Kidney (tissue), 14 donors: Measurements from ENCODE around the gene BBOX1. TPM values are rescaled to one million over a fixed set of nuclear protein-coding genes. Genes with fewer than 3 reads are reported as not detected.

ENCODE experiments used
- DNase-seq, 5 donors: peaks; one replicate each; pipeline ENCODE4 v3.0.0-alpha.2; 2013 to 2020
- FAIRE-seq: peaks from 2 replicates; lab custom pipeline; 2012; peaks lifted over from hg19 to GRCh38; lab: Jason Lieb, UNC
- H3K27ac ChIP-seq, 2 donors: one replicate each; pipeline ENCODE4 v1.7.0; 2013; ENCODE audit warnings: low read depth in 2 of 2, low read length in 2 of 2, inconsistent platforms in 1 of 2
- H3K27me3 ChIP-seq: one replicate; pipeline ENCODE4 v1.7.1; 2013; ENCODE audit warnings: low read length, inconsistent platforms; ENCODE audit not compliant: control insufficient read depth, insufficient read depth
- H3K36me3 ChIP-seq, 3 donors: one replicate each; pipeline versions ENCODE4 v1.7.0 to v1.7.1; 2013; ENCODE audit warnings: low read length in 3 of 3, control low read depth in 1 of 3, inconsistent platforms in 1 of 3; ENCODE audit not compliant: insufficient read depth in 3 of 3, control insufficient read depth in 2 of 3
- H3K4me1 ChIP-seq, 3 donors: one replicate each; pipeline versions ENCODE4 v1.7.0 to v1.7.1; 2013; ENCODE audit warnings: low read length in 3 of 3, inconsistent platforms in 1 of 3, low read depth in 1 of 3; ENCODE audit not compliant: control insufficient read depth in 2 of 3, insufficient read depth in 2 of 3
- H3K4me3 ChIP-seq, 3 donors: one replicate each; pipeline versions ENCODE4 v1.7.0 to v1.8.1; 2013; ENCODE audit warnings: low read length in 3 of 3, control low read depth in 1 of 3, inconsistent platforms in 1 of 3
- H3K9ac ChIP-seq, 3 donors: one replicate each; pipeline versions ENCODE4 v1.7.0 to v1.7.1; 2013; ENCODE audit warnings: low read length in 3 of 3, control low read depth in 1 of 3, inconsistent platforms in 1 of 3
- H3K9me3 ChIP-seq, 3 donors: one replicate each; pipeline versions ENCODE4 v1.7.0 to v1.7.1; 2013; ENCODE audit warnings: low read length in 3 of 3, control low read depth in 1 of 3, inconsistent platforms in 1 of 3; ENCODE audit not compliant: control insufficient read depth in 2 of 3, insufficient read depth in 1 of 3
- intact Hi-C: fragments of 100-400 bp; cut with DNase I; formaldehyde crosslinking; loops from one replicate; pipeline ENCODE4 v1.11.1; 2022
- polyA plus RNA-seq: library from polyadenylated mRNA; stranded (reverse); fragments of 350-450 nt; fragmentation: Illumina TruSeq; extraction: RNeasy Lipid Tissue Mini Kit (QIAGEN cat#74804); gene quantifications from one replicate; pipeline ENCODE4 v1.2.3, GENCODE V29; 2014; ENCODE audit warnings: low read depth, low replicate concordance; ENCODE audit not compliant: insufficient read depth
- total RNA-seq: library from RNA; stranded (reverse); fragmentation: NEBNext Ultra II Directional; extraction: Animal tissue kit (Norgen Biotek cat#: 25700); gene quantifications from one replicate; pipeline ENCODE4 v1.2.1, GENCODE V29; 2021
- TF ChIP-seq, protein P1 (sequence below): IDR thresholded peaks from 3 replicates; pipeline ENCODE4 v1.5.1; 2012; ENCODE audit warnings: mild to moderate bottlenecking, moderate library complexity, borderline replicate concordance; ENCODE audit not compliant: insufficient read depth; ENCODE audit errors: extremely low read depth
- donor health status: control.
- donor health status: control.
- donor health status: control.
- donor health status: control.
- donor health status: control.
- donor health status: DM: yes; HTN: yes; CAD: no.
- donor health status: Normal renal cell carcinoma (clear cell type).

BBOX1 gene
- total and polyA plus RNA-seq, 2 donors from 2014 or later: 159 to 414 TPM

- TF ChIP-seq, protein P1, sequence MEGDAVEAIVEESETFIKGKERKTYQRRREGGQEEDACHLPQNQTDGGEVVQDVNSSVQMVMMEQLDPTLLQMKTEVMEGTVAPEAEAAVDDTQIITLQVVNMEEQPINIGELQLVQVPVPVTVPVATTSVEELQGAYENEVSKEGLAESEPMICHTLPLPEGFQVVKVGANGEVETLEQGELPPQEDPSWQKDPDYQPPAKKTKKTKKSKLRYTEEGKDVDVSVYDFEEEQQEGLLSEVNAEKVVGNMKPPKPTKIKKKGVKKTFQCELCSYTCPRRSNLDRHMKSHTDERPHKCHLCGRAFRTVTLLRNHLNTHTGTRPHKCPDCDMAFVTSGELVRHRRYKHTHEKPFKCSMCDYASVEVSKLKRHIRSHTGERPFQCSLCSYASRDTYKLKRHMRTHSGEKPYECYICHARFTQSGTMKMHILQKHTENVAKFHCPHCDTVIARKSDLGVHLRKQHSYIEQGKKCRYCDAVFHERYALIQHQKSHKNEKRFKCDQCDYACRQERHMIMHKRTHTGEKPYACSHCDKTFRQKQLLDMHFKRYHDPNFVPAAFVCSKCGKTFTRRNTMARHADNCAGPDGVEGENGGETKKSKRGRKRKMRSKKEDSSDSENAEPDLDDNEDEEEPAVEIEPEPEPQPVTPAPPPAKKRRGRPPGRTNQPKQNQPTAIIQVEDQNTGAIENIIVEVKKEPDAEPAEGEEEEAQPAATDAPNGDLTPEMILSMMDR: no peak
- Histone ChIP-seq H3K4me1 (no peaks in the 10 kb centered on the region), H3K9ac (no peak overlapping the region), H3K9me3 (peaks cover 0 to 3% (median 0%) of the 10 kb centered on the region in 3 donors), H3K27me3 (no peaks in the 10 kb centered on the region), H3K36me3 (no peaks in the 10 kb centered on the region), H3K27ac (no peak overlapping the region), H3K4me3 (no peak overlapping the region)
- DNase-seq: no peak
- intact Hi-C loops: no loop called here
- FAIRE-seq: no peak
Measured at GRCh38 chr11:27138716-27139115, 98.1 kb downstream of the BBOX1 start.

DNA sequence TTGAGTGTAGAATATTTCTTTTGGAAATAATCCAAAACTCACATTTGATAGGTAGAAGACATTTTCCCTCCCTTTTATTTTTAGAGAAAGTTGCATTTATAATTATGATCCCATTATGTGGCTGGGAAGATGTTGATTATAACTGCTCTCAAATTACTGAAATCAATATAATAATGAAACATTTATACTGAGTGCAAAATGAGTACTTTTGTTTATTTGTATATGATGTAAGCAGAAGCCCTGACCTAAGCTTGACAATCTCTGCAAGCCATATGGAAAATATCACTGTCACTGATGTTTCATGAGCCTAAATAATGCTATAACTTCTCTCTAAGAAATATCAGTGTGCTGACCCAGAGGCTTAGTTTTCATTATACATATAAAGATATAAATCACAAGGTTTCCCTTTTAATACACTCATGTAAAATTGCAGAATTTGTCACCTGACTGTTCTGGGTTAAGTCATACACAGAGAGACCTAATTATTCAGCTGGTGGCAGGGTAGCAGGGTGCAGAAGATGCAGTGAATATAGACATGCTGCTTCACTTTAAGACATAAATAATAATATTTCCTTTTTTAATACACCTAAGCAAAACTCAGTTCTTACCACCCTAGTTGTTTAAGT lies 99.2 kb downstream of the BBOX1 start:
- no peaks in the 10 kb centered on the region for H3K36me3 ChIP-seq
- peak in 2 of 5 donors; percentile 47 to 72 for DNase-seq
- H3K4me1 ChIP-seq: no peaks in the 10 kb centered on the region
- TF ChIP-seq, protein P1: no peak
- no peak overlapping the region for H3K4me3 ChIP-seq
- intact Hi-C loops: no loop called here
- no peak overlapping the region for H3K27ac ChIP-seq
- FAIRE-seq: no peak
- no peaks in the 10 kb centered on the region for H3K27me3 ChIP-seq
- no peak overlapping the region for H3K9ac ChIP-seq
- peaks cover 0 to 3% (median 0%) of the 10 kb centered on the region in 3 donors for H3K9me3 ChIP-seq

DNA sequence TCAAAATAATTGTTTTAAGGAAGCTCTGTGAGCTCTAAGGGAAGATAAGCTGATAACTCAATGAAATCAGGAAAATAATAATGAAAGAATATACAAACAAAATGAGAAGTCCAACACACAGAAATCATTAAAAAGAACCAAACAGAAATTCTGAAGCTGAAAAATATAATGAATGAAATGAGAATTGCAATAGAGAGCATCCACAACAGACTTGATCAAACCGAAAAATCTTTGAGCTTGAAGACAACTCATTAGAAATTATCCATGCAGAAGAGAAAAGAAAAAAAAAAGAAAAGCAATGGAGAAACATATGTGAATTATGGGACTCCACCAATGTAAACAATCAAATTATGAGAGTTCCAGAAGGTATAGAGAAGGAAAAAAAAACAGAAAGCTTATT lies 101.0 kb downstream of the BBOX1 start:
- peaks cover 0 to 3% (median 0%) of the 10 kb centered on the region in 3 donors for H3K9me3 ChIP-seq
- no peak overlapping the region for H3K4me3 ChIP-seq
- H3K9ac ChIP-seq: no peak overlapping the region
- DNase-seq (no peak), FAIRE-seq (no peak)
- H3K4me1 ChIP-seq: no peaks in the 10 kb centered on the region
- intact Hi-C loops: no loop called here
- no peak overlapping the region for H3K27ac ChIP-seq
- no peaks in the 10 kb centered on the region for H3K27me3 ChIP-seq
- TF ChIP-seq, protein P1: no peak
- H3K36me3 ChIP-seq: no peaks in the 10 kb centered on the region
